SU-DHL-6 (cell line): Measurements from ENCODE around the gene HOXB7.

Experiments used
- CTCF ChIP-seq: fragments of 200-600 bp; sonication (generic); IDR thresholded peaks from one replicate; pipeline ENCODE4 v1.5.1; 2017; ENCODE audit warnings: antibody characterized with exemption, mild to moderate bottlenecking, low read length, moderate library complexity; ENCODE audit not compliant: insufficient read depth, poor library complexity, severe bottlenecking
- EZH2phosphoT487 ChIP-seq: fragments of 200-600 bp; sonication (generic), shearing (Covaris generic); conservative IDR thresholded peaks from 2 replicates; pipeline ENCODE4 v1.6.1; 2018; ENCODE audit warnings: mild to moderate bottlenecking, antibody characterized with exemption, low read length, moderate library complexity, mixed read lengths

GRCh38 chr17:48626245-48627117, 15.7 kb upstream of the HOXB7 start, which contains the start of gene HOXB9:
- TF ChIP-seq EZH2phosphoT487 (no peak), CTCF (no peak)
